OCI-LY1 (cell line): ENCODE results near the gene MAT1A.

ENCODE experiments used
- CTCF ChIP-seq: fragments of 200-600 bp; sonication (generic), shearing (Covaris generic); IDR thresholded peaks from 2 replicates; pipeline ENCODE4 v1.5.1; 2017; ENCODE audit warnings: mild to moderate bottlenecking, antibody characterized with exemption, low read length, moderate library complexity, mixed read lengths
- EZH2 ChIP-seq: fragments of 200-600 bp; sonication (generic), shearing (Covaris generic); IDR thresholded peaks from 2 replicates; pipeline ENCODE4 v1.8.0; 2017; ENCODE audit warnings: borderline replicate concordance, mixed run types, mild to moderate bottlenecking, antibody characterized with exemption, low read length, moderate library complexity, mixed read lengths

GRCh38 chr10:80261316-80262030, 28.0 kb downstream of the MAT1A start:
- TF ChIP-seq CTCF (no peak), EZH2 (no peak)
